Suprapubic skin (tissue), 4 donors: ENCODE results near the gene H6PD. TPM values are rescaled to one million over a fixed set of nuclear protein-coding genes. Genes with fewer than 3 reads are reported as not detected.
A peak's percentile ranks its signal among the peaks of the same experiment; 100 is the strongest.

Source experiments
- DNase-seq, 2 donors: peaks; one replicate each; pipeline ENCODE4 v3.0.0-alpha.2; 2019; ENCODE audit warnings: low spot score in 2 of 2
- H3K27ac ChIP-seq: fragments of 200-600 bp; sonication (generic); one replicate; pipeline ENCODE4 v1.5.1; 2019
- H3K27me3 ChIP-seq: fragments of 200-600 bp; sonication (generic); one replicate; pipeline ENCODE4 v1.5.1; 2019
- H3K36me3 ChIP-seq: fragments of 200-600 bp; sonication (generic); one replicate; pipeline ENCODE4 v1.5.1; 2019
- H3K4me1 ChIP-seq: fragments of 200-600 bp; sonication (generic); one replicate; pipeline ENCODE4 v1.5.1; 2019
- H3K4me3 ChIP-seq: fragments of 200-600 bp; sonication (generic); one replicate; pipeline ENCODE4 v1.5.1; 2019; ENCODE audit warnings: mild to moderate bottlenecking
- H3K9me3 ChIP-seq: fragments of 200-600 bp; sonication (generic); one replicate; pipeline ENCODE4 v1.5.1; 2019
- EP300 ChIP-seq: sonication (generic); formaldehyde crosslinking; IDR thresholded peaks from one replicate; pipeline ENCODE4 v1.6.1; 2017; ENCODE audit warnings: antibody characterized with exemption
- POLR2A ChIP-seq, 2 donors: fragments of 450-650 bp; IDR thresholded peaks; one replicate each; pipeline ENCODE4 v1.6.1; 2017; ENCODE audit warnings: antibody characterized with exemption in 2 of 2, mild to moderate bottlenecking in 2 of 2, moderate library complexity in 2 of 2
- POLR2AphosphoS5 ChIP-seq, 3 donors: sonication (generic); formaldehyde crosslinking; IDR thresholded peaks; one replicate each; pipeline ENCODE4 v1.6.1; 2017; ENCODE audit warnings: antibody characterized with exemption in 3 of 3
- WGBS: methylation state at CpG from one replicate; pipeline ENCODE4 v1.1.5; 2018; 5-methylcytosine and 5-hydroxymethylcytosine counted together
- total RNA-seq, 4 donors: library from RNA; depleted of rRNA; stranded (reverse); fragments of >200 nt; gene quantifications; one replicate each; pipeline ENCODE4 v1.1.0, GENCODE V29; 2016
- TF ChIP-seq, protein P1 (sequence below), 2 donors: fragments of 200-600 bp in 1 of 2; fragments of 450-650 bp in 1 of 2; sonication (generic) in 1 of 2; IDR thresholded peaks; one replicate each; pipeline ENCODE4 v1.5.1; 2016 to 2019; ENCODE audit warnings: antibody characterized with exemption in 2 of 2, mild to moderate bottlenecking in 1 of 2, moderate library complexity in 1 of 2

H6PD gene
- total RNA-seq, 4 donors from 2014 or later, result 83.6 to 130 (median 106) TPM

DNA sequence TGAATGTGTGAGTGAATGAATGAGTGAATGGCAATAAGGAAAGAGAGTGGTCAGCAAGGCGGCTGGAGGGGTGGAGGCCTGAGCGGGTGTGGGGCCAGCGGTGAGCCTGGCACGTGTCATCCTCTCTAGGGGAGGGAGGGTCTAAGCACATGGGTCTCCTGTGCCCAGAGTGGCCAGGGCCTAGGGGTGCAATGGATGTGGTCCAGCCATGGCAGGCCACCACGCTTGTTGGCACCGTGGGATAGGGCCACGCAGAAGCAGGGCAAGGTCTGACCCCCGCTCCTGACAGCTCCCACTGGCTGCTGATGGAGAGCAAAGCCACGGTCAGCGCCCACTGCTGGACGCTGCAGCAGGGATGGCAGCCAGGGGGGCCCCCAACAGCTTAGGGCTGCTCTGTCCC lies 38.6 kb downstream of the H6PD start:
- TF ChIP-seq EP300 (no peak), POLR2AphosphoS5 (IDR thresholded peaks at IDR 0.05) (no peak), POLR2A (IDR thresholded peaks at IDR 0.05) (no peak)
- TF ChIP-seq, protein P1, sequence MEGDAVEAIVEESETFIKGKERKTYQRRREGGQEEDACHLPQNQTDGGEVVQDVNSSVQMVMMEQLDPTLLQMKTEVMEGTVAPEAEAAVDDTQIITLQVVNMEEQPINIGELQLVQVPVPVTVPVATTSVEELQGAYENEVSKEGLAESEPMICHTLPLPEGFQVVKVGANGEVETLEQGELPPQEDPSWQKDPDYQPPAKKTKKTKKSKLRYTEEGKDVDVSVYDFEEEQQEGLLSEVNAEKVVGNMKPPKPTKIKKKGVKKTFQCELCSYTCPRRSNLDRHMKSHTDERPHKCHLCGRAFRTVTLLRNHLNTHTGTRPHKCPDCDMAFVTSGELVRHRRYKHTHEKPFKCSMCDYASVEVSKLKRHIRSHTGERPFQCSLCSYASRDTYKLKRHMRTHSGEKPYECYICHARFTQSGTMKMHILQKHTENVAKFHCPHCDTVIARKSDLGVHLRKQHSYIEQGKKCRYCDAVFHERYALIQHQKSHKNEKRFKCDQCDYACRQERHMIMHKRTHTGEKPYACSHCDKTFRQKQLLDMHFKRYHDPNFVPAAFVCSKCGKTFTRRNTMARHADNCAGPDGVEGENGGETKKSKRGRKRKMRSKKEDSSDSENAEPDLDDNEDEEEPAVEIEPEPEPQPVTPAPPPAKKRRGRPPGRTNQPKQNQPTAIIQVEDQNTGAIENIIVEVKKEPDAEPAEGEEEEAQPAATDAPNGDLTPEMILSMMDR (IDR thresholded peaks at IDR 0.05), result no peak
- no peak for DNase-seq
- Histone ChIP-seq H3K4me1 (peaks cover 27% of the 10 kb centered on the region), H3K36me3 (peaks cover 14% of the 10 kb centered on the region), H3K4me3 (no peak overlapping the region), H3K27ac (no peak overlapping the region), H3K9me3 (no peaks in the 10 kb centered on the region), H3K27me3 (no peaks in the 10 kb centered on the region)
- WGBS, result 73% methylated on average over 5 of the region's 11 CpGs

DNA sequence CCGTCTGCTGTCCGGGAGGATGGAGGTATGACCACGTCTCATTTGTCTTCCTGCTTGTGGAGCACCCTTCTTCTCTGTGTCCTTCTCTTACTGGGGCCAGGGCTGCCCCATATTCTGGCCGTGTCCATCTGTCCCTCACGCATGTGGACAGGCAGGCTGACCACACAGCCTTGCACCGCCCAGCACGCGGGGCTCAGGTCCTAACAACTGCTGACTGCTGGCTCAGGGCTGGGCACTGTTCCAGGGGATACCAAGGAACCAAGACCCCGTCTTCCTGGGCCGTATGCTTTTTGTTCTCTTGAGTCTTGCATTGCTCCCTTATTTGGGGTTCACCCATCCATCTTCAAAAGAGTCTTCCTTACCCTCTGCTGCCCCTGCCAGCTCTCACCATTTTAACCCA lies 40.6 kb downstream of the H6PD start:
- 82% methylated on average over 10 of the region's 10 CpGs for WGBS
- no peaks in the 10 kb centered on the region for H3K27me3 ChIP-seq
- no peak overlapping the region for H3K4me3 ChIP-seq
- H3K27ac ChIP-seq, result no peak overlapping the region
- no peaks in the 10 kb centered on the region for H3K36me3 ChIP-seq
- TF ChIP-seq POLR2AphosphoS5 (IDR thresholded peaks at IDR 0.05) (no peak), EP300 (no peak), POLR2A (IDR thresholded peaks at IDR 0.05) (no peak)
- TF ChIP-seq, protein P1 (IDR thresholded peaks at IDR 0.05), result no peak
- no peak for DNase-seq
- no peaks in the 10 kb centered on the region for H3K9me3 ChIP-seq
- peaks cover 36% of the 10 kb centered on the region for H3K4me1 ChIP-seq

DNA sequence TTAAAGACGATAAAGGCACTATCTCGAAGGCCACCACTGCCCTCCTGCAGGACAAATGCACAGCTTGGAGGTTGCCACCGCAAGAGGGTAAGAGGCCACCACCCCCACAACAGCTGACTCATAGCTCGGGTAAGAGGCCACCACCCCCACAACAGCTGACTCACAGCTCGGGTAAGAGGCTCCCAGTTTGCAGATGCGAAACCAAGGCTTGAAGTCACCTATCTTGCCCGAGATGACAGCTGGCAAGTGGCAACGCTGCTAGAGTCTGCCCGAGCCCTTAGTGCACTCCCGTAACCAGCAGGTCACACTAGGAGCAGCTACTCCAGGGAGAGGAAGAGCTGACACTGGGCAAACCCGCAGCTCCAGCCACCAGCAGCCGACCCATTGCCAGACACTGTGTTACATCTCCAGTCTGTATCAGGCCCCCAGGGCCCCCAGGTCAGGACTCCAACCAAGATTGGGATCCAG lies 41.0 kb downstream of the H6PD start:
- Histone ChIP-seq H3K4me1 (peaks cover 36% of the 10 kb centered on the region), H3K9me3 (no peaks in the 10 kb centered on the region), H3K4me3 (no peak overlapping the region), H3K36me3 (no peaks in the 10 kb centered on the region), H3K27me3 (no peaks in the 10 kb centered on the region), H3K27ac (no peak overlapping the region)
- WGBS, result 48% methylated on average over 4 of the region's 12 CpGs
- TF ChIP-seq EP300, result no peak
- TF ChIP-seq POLR2A (IDR thresholded peaks at IDR 0.05), result no peak
- no peak for TF ChIP-seq POLR2AphosphoS5 (IDR thresholded peaks at IDR 0.05)
- TF ChIP-seq, protein P1 (IDR thresholded peaks at IDR 0.05), result no peak
- DNase-seq, result no peak

DNA sequence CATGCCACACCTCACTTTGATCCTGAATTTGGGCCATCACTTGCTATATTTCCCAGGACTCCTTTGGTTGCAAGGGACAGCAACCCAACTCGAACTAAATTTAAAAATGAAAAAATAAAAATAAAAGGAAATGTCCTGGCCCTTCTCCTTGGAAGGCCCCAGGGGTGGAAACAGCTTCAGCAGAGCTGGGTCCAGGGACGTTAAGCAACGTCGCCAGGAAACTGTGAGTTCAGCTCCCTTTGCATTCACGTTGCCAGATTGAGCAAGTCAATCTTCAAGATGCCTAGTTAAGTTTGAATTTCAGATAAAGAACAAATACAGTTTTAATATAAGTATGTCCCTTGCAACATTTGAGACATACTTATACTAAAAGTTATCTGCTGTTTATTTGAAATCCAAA lies 43.5 kb downstream of the H6PD start:
- H3K36me3 ChIP-seq, result no peaks in the 10 kb centered on the region
- peaks cover 51% of the 10 kb centered on the region for H3K4me1 ChIP-seq
- H3K27me3 ChIP-seq, result no peaks in the 10 kb centered on the region
- H3K27ac ChIP-seq, result peak overlapping the region; percentile 58
- H3K9me3 ChIP-seq, result no peaks in the 10 kb centered on the region
- WGBS, result 64% methylated on average over 5 of the region's 5 CpGs
- H3K4me3 ChIP-seq, result no peak overlapping the region
- TF ChIP-seq POLR2AphosphoS5 (IDR thresholded peaks at IDR 0.05), result no peak
- no peak for TF ChIP-seq EP300
- TF ChIP-seq POLR2A (IDR thresholded peaks at IDR 0.05), result no peak
- TF ChIP-seq, protein P1 (IDR thresholded peaks at IDR 0.05), result no peak
- peak in 1 of 2 donors; percentile 62 for DNase-seq

DNA sequence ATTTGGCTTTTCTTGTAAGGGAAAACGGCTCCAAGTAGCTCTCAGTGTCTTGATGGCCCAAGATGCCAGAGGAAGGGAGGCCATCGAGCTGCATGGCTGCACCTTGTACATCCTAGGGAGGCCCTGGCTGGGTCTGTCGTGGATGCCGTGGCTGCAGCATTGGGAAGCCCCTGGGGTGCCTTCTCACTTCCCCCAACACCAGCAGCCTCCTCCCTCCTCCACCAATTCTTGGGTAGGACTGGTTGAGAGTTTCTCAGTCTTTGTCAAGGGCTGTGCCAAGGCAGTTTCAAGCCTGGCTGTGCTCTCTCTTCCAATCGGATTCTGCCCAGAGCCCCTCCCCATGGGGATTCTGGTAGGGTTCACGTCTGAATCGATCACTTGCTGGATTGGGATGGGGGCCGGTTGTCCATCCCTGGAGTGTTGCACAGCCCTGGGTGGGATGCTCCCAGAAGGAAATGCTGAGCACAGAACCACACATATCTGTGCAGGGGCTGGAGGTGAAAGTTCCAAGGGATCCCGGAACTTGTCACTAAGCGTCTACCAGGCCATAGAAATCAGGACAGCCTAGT lies 44.1 kb downstream of the H6PD start:
- no peaks in the 10 kb centered on the region for H3K36me3 ChIP-seq
- no peaks in the 10 kb centered on the region for H3K27me3 ChIP-seq
- DNase-seq, result peak in 1 of 2 donors; percentile 55
- TF ChIP-seq POLR2AphosphoS5 (IDR thresholded peaks at IDR 0.05), result no peak
- TF ChIP-seq EP300, result no peak
- TF ChIP-seq, protein P1 (IDR thresholded peaks at IDR 0.05), result no peak
- no peak for TF ChIP-seq POLR2A (IDR thresholded peaks at IDR 0.05)
- peaks cover 51% of the 10 kb centered on the region for H3K4me1 ChIP-seq
- peak overlapping the region; percentile 58 for H3K27ac ChIP-seq
- no peaks in the 10 kb centered on the region for H3K9me3 ChIP-seq
- 70% methylated on average over 8 of the region's 10 CpGs for WGBS
- H3K4me3 ChIP-seq, result no peak overlapping the region
